Heart right ventricle (tissue), 16 donors: Measurements from ENCODE around the gene DEPDC7. TPM values are rescaled to one million over a fixed set of nuclear protein-coding genes. Genes with fewer than 3 reads are reported as not detected.
"Not testable (repeated sequence)": the region's sequence is repeated elsewhere in the genome, so short reads cannot be mapped to it uniquely, and the experiment has no call there.

ENCODE experiments used
- ATAC-seq, 8 donors: fragments of 200-7000 bp; cut with Tn5 transposase; one replicate each; pipeline ENCODE4 v1.9.1; 2020; ENCODE audit warnings: mild to moderate bottlenecking in 8 of 8, moderate library complexity in 8 of 8, moderate number of reproducible peaks in 1 of 8
- DNase-seq, 2 donors: peaks; one replicate each; pipeline ENCODE4 v3.0.0-alpha.2; 2020
- H3K27ac ChIP-seq, 10 donors: fragments of 200-600 bp; sonication (generic) in 2 of 10; one replicate each; pipeline versions ENCODE4 v1.5.0 to v1.8.0; 2020 to 2022; ENCODE audit warnings: mild to moderate bottlenecking in 3 of 10
- H3K27me3 ChIP-seq, 7 donors: fragments of 200-600 bp; one replicate each; pipeline ENCODE4 v1.8.0; 2021 to 2022; ENCODE audit warnings: mild to moderate bottlenecking in 2 of 7
- H3K36me3 ChIP-seq, 9 donors: fragments of 200-600 bp; sonication (generic) in 1 of 9; one replicate each; pipeline versions ENCODE4 v1.5.0 to v1.8.0; 2020 to 2022; ENCODE audit warnings: mild to moderate bottlenecking in 2 of 9
- H3K4me1 ChIP-seq, 9 donors: fragments of 200-600 bp; sonication (generic) in 1 of 9; one replicate each; pipeline versions ENCODE4 v1.5.0 to v1.8.0; 2020 to 2022; ENCODE audit warnings: mild to moderate bottlenecking in 4 of 9
- H3K4me3 ChIP-seq, 10 donors: fragments of 200-600 bp; sonication (generic) in 2 of 10; one replicate each; pipeline versions ENCODE4 v1.5.0 to v1.8.0; 2020 to 2022; ENCODE audit warnings: mild to moderate bottlenecking in 7 of 10, moderate library complexity in 2 of 10
- H3K9me3 ChIP-seq, 11 donors: fragments of 200-600 bp in 10 of 11; sonication (generic) in 2 of 11; one replicate each; pipeline versions ENCODE4 v1.5.0 to v1.8.0; 2013 to 2022; ENCODE audit warnings: mild to moderate bottlenecking in 2 of 11, control low read depth in 1 of 11, moderate library complexity in 1 of 11
- CTCF ChIP-seq, 9 donors: fragments of 200-600 bp; sonication (generic) in 2 of 9; IDR thresholded peaks; one replicate each; pipeline versions ENCODE4 v1.5.0 to v1.8.0; 2021 to 2022; ENCODE audit warnings: antibody characterized with exemption in 9 of 9, mild to moderate bottlenecking in 5 of 9, moderate library complexity in 1 of 9
- WGBS, 2 donors: extraction: QIAGEN DNeasy Blood & Tissue Kit; methylation state at CpG; one replicate each; pipeline ENCODE4 v1.1.7; 2013; ENCODE audit warnings: inconsistent platforms in 1 of 2; 5-methylcytosine and 5-hydroxymethylcytosine counted together
- intact Hi-C, 10 donors: fragments of 100-400 bp; cut with DNase I; formaldehyde crosslinking; loops; one replicate each; pipeline versions ENCODE4 v1.11.1 to v1.14.2; 2022
- long read RNA-seq, 3 donors: library from polyadenylated mRNA; unstranded; transcript quantifications; one replicate each; pipeline ENCODE4 v2.0.0, GENCODE V29; 2020 to 2021
- polyA plus RNA-seq, 2 donors: library from polyadenylated mRNA; stranded (reverse); fragments of 200-250 nt; gene quantifications; one replicate each; pipeline ENCODE4 v1.2.3, GENCODE V29; 2013
- total RNA-seq, 10 donors: library from RNA; stranded (reverse); fragmentation: NEBNext Ultra II Directional in 3 of 10; extraction: Animal tissue kit (Norgen Biotek cat#: 25700) in 3 of 10; gene quantifications; one replicate each; pipeline versions ENCODE4 v1.2.1 to v1.2.4, GENCODE V29; 2021 to 2023
- donor health status: Arrhythmogenic right ventricular cardiomyopathy.
- donor health status: ischemic (EF 13 %, LVEDD 7.1; RV severe dilation, severe dysfunction).
- donor health status: healthy with polysubstance abuse.
- donor health status: DM: no; HTN: yes; CAD: no.
- donor health status: DM: no; HTN: no; CAD: no.
- donor health status: ischemic (EF 25% LVEDD 6.9; RV normal size, moderate dysfunction).
- donor health status: ischemic (EF 25% LVEDD 5.7; RV mildly dilated, moderate dysfunction).
- donor health status: healthy.
- donor health status: DM: yes; HTN: yes; CAD: no.
- donor health status: Ischemic cardiomyopathy.
- donor health status: ischemic (EF 35%, LVEDD 5.7; RV mildly dilated, moderate dysfunction).
- donor health status: nonischemic (EF 11% LVEDD 7.7; RV severe dilation, severe dysfunction).
- donor health status: DM: yes; HTN: yes; CAD: no.
- donor health status: PGD.
- donor health status: ischemic (EF 29% LVEDD 5.4; RV normal size, mild dysfunction).
- donor health status: nonischemic (EF 23%, LVEDD 6.1; RV moderate dilation, normal function).

The DEPDC7 gene
- total RNA-seq (under 1 TPM in 6 of 10 donors, not detected in 4; 0.17 to 0.59 (median 0.28) TPM), polyA plus RNA-seq (1 to 10 TPM in 1 of 2 donors, under 1 TPM in 1; 0.30 to 1.5 TPM)
- long read RNA-seq, donor 1: 0 reads
- long read RNA-seq, donor 2: 0 reads
- long read RNA-seq, donor 3: 0 reads

- 3 to 4% methylated on average over 76 to 89 of the region's 89 CpGs for WGBS, 2 donors
- Histone ChIP-seq H3K27me3 (peaks cover 0 to 54% (median 35%) of the 10 kb centered on the region in 7 donors), H3K4me3 (peak within 1 kb of the TSS; percentile 14 to 63 (median 56)), H3K4me1 (peaks cover 0 to 29% (median 6%) of the 10 kb centered on the region in 9 donors), H3K27ac (peak within 1 kb of the TSS in 2 of 10 donors; percentile 12 to 34), H3K9me3 (no peaks in the 10 kb centered on the region), H3K36me3 (no peaks in the 10 kb centered on the region)
- ATAC-seq: peak; percentile 94 to 98 (median 96)
- peak; percentile 74 to 85 for DNase-seq
- intact Hi-C loops: no loop called here
- TF ChIP-seq CTCF (IDR thresholded peaks at IDR 0.05): no peak
Measured at GRCh38 chr11:33015621-33016551, at the start of gene DEPDC7. TSS of gene DEPDC7 (plus strand) at chr11:33015878. CDS start at chr11:33015956, 78 bp downstream.

GRCh38 chr11:32968541-32968940, 47.1 kb upstream of the DEPDC7 start:
- TF ChIP-seq CTCF (IDR thresholded peaks at IDR 0.05): no peak
- DNase-seq (no peak), ATAC-seq (no peak)
- intact Hi-C loops: loop anchor here in 2 of 10 donors (10.0 kb wide), 2 partner anchors 96 to 856 kb away; no protein-coding TSS in a partner anchor
- no peaks in the 10 kb centered on the region for H3K27me3 ChIP-seq
- H3K9me3 ChIP-seq: no peaks in the 10 kb centered on the region
- H3K27ac ChIP-seq: no peak overlapping the region
- H3K4me1 ChIP-seq: no peaks in the 10 kb centered on the region
- 75 to 86% methylated on average over 1 of the region's 1 CpG for WGBS, 2 donors
- H3K4me3 ChIP-seq: no peak overlapping the region
- peaks cover 0 to 85% (median 16%) of the 10 kb centered on the region in 9 donors for H3K36me3 ChIP-seq

GRCh38 chr11:32972233-32972632, 43.4 kb upstream of the DEPDC7 start:
- H3K27ac ChIP-seq, H3K9me3 ChIP-seq, ATAC-seq, H3K27me3 ChIP-seq, H3K4me1 ChIP-seq, intact Hi-C loops, DNase-seq, H3K4me3 ChIP-seq: not testable (repeated sequence)
- WGBS, 2 donors: 97 to 99% methylated on average over 3 of the region's 3 CpGs
- peaks cover 0 to 96% (median 31%) of the 10 kb centered on the region in 9 donors for H3K36me3 ChIP-seq

DNA sequence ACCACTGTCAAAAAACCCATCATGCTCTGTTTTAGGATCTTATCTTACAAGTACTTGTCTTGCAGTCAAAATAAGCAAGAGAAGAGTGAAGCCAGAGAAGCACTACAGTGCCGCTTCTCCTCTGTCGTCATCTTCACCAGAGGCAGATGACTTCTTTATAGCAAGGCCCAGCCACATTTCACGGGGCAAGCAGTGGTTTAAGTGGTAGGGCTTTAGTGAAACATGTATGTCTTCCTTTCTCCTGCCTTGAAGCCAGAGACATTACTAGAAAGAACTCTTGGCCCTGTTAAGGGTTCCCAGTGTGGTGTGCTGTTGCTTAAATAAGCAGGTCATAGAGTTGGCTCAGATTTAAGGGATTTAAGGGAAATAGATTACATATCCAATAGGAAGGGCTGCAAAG, 42.9 kb upstream of the DEPDC7 start:
- H3K4me1 ChIP-seq: no peaks in the 10 kb centered on the region
- no peak for ATAC-seq
- H3K4me3 ChIP-seq: no peak overlapping the region
- no peak for TF ChIP-seq CTCF (IDR thresholded peaks at IDR 0.05)
- WGBS, 2 donors: 76 to 78% methylated on average over 3 of the region's 3 CpGs
- H3K36me3 ChIP-seq: peaks cover 0 to 97% (median 33%) of the 10 kb centered on the region in 9 donors
- no peak for DNase-seq
- no peaks in the 10 kb centered on the region for H3K27me3 ChIP-seq
- no peak overlapping the region for H3K27ac ChIP-seq
- intact Hi-C loops: no loop called here
- no peaks in the 10 kb centered on the region for H3K9me3 ChIP-seq
